D721Med (cell line): ENCODE data around the gene MID1IP1.

ENCODE experiments used
- DNase-seq: peaks from one replicate; pipeline ENCODE4 v3.0.0; 2011; ENCODE audit warnings: low spot score; ENCODE audit not compliant: insufficient read length
- FAIRE-seq: peaks from 2 replicates; lab custom pipeline; 2011; peaks lifted over from hg19 to GRCh38; lab: Jason Lieb, UNC
- TF ChIP-seq, protein P1 (sequence below): IDR thresholded peaks from 2 replicates; pipeline ENCODE4 v1.5.1; 2012; ENCODE audit warnings: mild to moderate bottlenecking, control low read depth; ENCODE audit not compliant: insufficient read depth; ENCODE audit errors: missing control alignments

Gene MID1IP1, protein sequence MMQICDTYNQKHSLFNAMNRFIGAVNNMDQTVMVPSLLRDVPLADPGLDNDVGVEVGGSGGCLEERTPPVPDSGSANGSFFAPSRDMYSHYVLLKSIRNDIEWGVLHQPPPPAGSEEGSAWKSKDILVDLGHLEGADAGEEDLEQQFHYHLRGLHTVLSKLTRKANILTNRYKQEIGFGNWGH

DNA sequence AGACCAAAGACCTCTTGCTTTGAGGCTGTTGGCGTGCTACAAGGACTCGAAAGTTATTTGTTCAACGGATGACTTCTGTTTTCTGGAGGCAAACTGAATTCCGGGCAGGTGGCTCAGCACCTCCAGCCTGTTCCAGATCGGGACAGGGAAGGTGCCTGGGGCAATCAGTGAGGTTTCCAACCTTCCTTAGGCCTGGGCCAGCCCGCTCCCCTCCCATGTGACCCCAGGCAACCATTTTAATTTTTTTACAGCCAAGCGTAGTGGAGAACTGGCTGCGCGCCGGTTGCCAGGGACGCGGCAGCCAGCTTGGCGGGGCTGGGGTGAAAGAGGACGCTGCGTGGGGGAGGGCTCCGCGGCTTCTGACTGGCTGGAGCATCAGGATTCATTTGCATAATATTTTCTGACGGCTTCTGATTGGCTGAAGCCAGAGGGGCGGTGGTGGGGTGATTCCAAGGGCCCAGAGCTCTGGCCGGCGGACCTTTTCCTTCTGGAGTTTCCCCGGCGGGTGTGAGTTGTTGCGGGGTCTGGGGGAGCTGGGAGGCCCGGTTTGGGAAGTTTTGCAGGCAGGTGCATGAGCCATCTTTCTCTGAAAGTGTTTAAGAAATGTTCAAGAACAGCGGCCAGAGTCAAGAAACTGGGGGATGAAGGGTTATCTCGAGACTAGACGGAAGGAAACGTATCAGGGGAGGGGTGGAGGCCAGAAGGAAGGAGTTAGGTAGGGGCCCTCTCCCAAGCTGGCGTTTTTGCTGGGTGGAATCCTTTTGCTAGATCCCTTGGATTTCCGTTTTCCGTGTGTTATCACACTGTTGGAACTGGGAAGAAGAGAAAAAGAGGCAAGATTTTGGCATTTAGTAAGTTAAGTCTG is at the start of gene MID1IP1:
Gene MID1IP1 (plus strand): TSS at position 479 of the 865 bp plus-strand sequence. CDS start 3,488 bp downstream, outside the sequence.
- TF ChIP-seq, protein P1, sequence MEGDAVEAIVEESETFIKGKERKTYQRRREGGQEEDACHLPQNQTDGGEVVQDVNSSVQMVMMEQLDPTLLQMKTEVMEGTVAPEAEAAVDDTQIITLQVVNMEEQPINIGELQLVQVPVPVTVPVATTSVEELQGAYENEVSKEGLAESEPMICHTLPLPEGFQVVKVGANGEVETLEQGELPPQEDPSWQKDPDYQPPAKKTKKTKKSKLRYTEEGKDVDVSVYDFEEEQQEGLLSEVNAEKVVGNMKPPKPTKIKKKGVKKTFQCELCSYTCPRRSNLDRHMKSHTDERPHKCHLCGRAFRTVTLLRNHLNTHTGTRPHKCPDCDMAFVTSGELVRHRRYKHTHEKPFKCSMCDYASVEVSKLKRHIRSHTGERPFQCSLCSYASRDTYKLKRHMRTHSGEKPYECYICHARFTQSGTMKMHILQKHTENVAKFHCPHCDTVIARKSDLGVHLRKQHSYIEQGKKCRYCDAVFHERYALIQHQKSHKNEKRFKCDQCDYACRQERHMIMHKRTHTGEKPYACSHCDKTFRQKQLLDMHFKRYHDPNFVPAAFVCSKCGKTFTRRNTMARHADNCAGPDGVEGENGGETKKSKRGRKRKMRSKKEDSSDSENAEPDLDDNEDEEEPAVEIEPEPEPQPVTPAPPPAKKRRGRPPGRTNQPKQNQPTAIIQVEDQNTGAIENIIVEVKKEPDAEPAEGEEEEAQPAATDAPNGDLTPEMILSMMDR: no peak
- FAIRE-seq: peak; percentile 76
- peak; percentile 60 for DNase-seq

DNA sequence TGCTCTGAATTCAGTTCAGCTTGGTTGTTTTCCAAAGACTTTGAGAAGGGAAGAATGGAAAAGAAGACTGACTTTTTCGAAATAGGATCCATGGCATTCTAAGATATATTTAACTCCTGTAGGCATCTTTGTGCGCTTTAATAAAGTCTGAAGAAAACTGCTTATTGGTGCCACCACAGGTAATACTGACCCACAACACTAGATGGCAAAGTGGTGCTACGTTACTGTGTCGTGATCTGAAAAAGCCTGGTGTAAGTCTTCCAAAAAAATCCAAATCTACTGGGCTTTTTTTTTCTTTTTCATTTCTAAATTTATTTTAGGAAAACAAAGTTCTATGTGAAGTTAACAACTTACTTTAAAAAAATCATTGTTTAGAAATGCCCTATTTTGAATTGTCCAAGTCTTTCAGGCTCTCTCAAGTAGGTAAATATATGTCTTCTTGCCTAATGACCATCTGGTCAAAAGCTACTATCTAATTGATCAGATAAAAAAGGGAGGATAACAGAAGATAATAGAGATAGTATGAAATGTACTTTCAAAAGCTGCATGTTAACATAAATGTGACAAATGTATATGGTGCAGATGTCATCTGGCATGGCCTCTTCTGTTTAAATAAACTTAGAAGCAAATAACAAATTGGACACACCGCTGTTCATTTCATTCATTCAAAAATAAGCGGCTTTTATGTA is 47.0 kb upstream of the MID1IP1 start:
- DNase-seq (no peak), FAIRE-seq (peak; percentile 35)
- TF ChIP-seq, protein P1: peak; percentile 58

DNA sequence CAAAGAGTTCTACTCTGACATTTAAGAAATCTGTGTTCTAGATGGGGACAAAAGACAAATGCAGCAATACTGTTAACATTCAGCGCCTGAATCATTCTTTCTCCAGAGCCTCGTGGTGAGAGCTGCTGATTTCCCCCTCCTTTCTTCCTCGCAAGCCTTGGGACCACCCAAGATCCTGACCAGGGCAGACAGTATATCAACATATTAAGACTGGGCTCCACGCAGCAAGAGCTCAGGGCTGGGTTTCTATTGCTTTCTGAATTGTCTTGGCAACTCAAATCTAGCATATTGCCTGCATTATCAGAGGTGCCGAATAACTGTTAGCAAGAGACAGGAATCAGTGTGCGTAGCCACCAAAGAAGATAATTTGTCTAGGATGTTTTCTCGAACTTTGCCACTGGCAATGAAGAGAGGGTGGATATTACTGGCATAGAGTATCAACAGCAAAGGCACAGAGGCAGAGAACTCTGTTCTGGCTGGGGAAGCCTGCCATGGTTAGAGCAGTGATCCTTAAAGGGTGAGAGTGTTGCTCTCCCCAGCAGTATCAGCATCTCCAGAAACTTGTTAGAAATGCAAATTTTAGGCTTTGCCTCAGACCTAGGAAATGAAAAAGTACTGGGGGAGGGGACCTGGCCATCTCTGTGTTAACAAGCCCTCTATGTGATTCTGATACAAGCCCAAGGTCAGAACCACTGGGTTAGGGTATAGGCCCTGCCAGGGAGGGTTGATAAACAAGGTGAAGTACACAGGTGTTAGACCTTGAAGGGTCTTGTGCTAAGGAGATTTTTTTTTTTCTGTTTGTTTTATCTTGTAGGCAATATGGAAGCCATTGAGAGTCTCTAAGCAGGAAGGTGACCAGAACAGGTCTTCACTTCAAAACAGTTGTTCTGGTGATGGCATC is 46.2 kb upstream of the MID1IP1 start:
- TF ChIP-seq, protein P1: no peak
- FAIRE-seq (no peak), DNase-seq (no peak)

DNA sequence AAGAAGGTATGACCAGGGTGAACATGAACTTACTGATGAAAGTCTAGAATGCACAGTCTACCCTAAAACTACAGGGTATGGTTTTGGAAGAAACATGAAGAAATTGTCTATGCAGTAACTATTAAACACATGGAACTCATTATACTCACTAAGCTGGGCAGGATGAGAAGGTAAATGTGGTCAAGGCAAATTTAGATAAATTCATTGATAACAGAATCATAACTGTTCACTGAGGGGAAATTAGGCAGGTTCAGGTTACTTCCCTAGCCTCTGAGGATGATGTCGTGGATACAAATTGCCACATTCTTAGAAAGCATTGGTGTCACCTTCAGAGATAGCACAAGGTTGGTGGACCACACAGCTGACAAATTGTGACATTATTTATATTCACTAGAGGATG is 40.4 kb upstream of the MID1IP1 start:
- FAIRE-seq: no peak
- DNase-seq: no peak
- TF ChIP-seq, protein P1: no peak

DNA sequence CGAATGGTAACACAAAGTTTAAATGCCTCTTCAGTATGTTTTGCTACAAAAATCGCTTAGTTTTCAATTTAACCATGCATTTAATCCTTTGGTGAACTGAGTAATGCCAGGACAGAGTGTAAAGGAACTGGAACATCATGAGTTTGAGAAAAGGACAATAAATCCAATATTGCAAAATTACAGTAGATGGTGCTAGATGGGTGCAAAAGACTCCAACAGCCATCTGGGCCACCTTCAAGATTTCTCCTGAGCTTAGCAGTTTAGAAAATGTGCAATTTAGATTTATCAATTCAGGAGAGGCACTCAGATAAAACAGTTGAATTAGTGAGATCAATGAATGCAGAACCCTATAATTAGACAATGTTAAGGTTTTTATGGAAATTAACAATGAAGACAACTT is 33.2 kb upstream of the MID1IP1 start:
- peak; percentile 53 for FAIRE-seq
- TF ChIP-seq, protein P1: peak; percentile 48
- DNase-seq: no peak

DNA sequence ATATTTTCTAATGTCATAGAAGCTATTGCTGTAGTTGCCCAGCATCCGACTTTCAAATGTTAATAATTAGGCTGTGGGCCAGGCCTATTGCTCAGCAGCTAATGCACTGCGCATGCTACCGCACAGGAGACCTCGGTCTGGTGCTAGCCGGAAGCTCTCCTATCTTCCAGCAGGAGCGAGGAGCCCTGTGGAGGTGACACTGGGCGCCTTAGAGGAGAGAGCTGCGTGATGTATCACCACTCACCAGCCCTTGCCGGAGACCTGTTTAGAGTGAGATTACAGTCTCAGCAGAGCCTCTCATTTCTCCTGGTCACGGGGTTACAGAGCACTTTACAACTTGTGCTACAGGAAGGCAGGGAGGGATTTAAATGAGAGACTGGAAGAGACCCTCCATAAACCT is 31.1 kb upstream of the MID1IP1 start:
- TF ChIP-seq, protein P1: no peak
- DNase-seq (no peak), FAIRE-seq (no peak)
